Astrocyte (in vitro differentiated cells and primary cell): Measurements from ENCODE around the gene HMGN1.

Experiments used
- EZH2 ChIP-seq: IDR thresholded peaks from 2 replicates; pipeline ENCODE4 v1.6.1; 2012; ENCODE audit warnings: mild to moderate bottlenecking, low read length, inconsistent platforms; ENCODE audit not compliant: insufficient read depth
- TF ChIP-seq, protein P1 (sequence below): IDR thresholded peaks from 2 replicates; pipeline ENCODE4 v1.5.1; 2011; ENCODE audit warnings: low read depth, mild to moderate bottlenecking, inconsistent platforms, low read length, moderate library complexity; ENCODE audit not compliant: insufficient read depth

DNA sequence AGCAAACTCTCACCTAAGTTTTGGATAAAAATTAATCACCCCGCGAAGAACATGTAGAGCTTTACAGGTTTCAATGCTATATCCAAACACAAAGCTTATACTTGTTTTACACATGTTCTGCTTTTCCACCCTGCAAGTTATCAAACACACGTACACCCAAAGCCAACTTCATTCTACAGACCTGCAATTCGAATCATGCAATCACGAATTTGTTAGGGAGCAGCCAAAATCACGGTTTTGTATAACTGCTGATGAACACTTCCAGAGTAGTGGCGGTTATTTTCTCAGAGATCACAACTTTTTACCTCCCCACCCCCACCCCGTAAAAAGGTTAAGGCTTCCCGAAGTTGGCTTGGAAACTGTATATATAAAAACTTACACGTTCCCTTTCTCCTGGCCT is 1.4 kb downstream of the HMGN1 start:
- TF ChIP-seq, protein P1, sequence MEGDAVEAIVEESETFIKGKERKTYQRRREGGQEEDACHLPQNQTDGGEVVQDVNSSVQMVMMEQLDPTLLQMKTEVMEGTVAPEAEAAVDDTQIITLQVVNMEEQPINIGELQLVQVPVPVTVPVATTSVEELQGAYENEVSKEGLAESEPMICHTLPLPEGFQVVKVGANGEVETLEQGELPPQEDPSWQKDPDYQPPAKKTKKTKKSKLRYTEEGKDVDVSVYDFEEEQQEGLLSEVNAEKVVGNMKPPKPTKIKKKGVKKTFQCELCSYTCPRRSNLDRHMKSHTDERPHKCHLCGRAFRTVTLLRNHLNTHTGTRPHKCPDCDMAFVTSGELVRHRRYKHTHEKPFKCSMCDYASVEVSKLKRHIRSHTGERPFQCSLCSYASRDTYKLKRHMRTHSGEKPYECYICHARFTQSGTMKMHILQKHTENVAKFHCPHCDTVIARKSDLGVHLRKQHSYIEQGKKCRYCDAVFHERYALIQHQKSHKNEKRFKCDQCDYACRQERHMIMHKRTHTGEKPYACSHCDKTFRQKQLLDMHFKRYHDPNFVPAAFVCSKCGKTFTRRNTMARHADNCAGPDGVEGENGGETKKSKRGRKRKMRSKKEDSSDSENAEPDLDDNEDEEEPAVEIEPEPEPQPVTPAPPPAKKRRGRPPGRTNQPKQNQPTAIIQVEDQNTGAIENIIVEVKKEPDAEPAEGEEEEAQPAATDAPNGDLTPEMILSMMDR, result no peak
- no peak for TF ChIP-seq EZH2
